Neural progenitor cell (in vitro differentiated cells): ENCODE data around the gene RGS10. TPM values are rescaled to one million over a fixed set of nuclear protein-coding genes. Genes with fewer than 3 reads are reported as not detected.

Source experiments
- DNase-seq: peaks from one replicate; pipeline ENCODE4 v3.0.0-alpha.2; 2016; ENCODE audit warnings: low spot score
- H2AFZ ChIP-seq: fragments of 200-600 bp; sonication (generic); replicated peaks from 2 replicates; pipeline ENCODE4 v1.6.1; 2016; ENCODE audit warnings: antibody characterized with exemption
- H3F3A ChIP-seq: fragments of 200-600 bp; sonication (generic); 2 replicates; pipeline ENCODE4 v1.6.1; 2016; ENCODE audit warnings: antibody characterized with exemption, low read depth
- H3K27ac ChIP-seq: fragments of 200-600 bp; sonication (generic); 2 replicates; pipeline ENCODE4 v1.5.1; 2016; ENCODE audit warnings: mild to moderate bottlenecking
- H3K27me3 ChIP-seq: fragments of 200-600 bp; sonication (generic); 2 replicates; pipeline ENCODE4 v1.6.1; 2016; ENCODE audit warnings: mild to moderate bottlenecking, moderate library complexity
- H3K36me3 ChIP-seq: fragments of 200-600 bp; sonication (generic); 2 replicates; pipeline ENCODE4 v1.5.1; 2016
- H3K4me1 ChIP-seq: fragments of 200-600 bp; sonication (generic); 2 replicates; pipeline ENCODE4 v1.6.1; 2016; ENCODE audit warnings: mixed run types
- H3K4me2 ChIP-seq: fragments of 200-600 bp; sonication (generic); 2 replicates; pipeline ENCODE4 v1.6.1; 2016
- H3K4me3 ChIP-seq: fragments of 200-600 bp; sonication (generic); 2 replicates; pipeline ENCODE4 v1.5.1; 2016
- H3K79me2 ChIP-seq: fragments of 200-600 bp; sonication (generic); 2 replicates; pipeline ENCODE4 v1.6.1; 2016; ENCODE audit warnings: low read depth
- H3K9ac ChIP-seq: fragments of 200-600 bp; sonication (generic); 2 replicates; pipeline ENCODE4 v1.6.1; 2016
- H3K9me3 ChIP-seq: fragments of 200-600 bp; sonication (generic); 2 replicates; pipeline ENCODE4 v1.5.1; 2016; ENCODE audit warnings: low read depth
- H4K20me1 ChIP-seq: fragments of 200-600 bp; sonication (generic); 2 replicates; pipeline ENCODE4 v1.6.1; 2016; ENCODE audit warnings: low read depth
- H3K27ac Mint-ChIP-seq: 3 replicates; pipeline ENCODE4 v1.8.0; 2021; ENCODE audit warnings: mixed read lengths
- H3K27me3 Mint-ChIP-seq: 2 replicates; pipeline ENCODE4 v1.8.0; 2022; ENCODE audit warnings: low read depth, mild to moderate bottlenecking, inconsistent platforms, moderate library complexity, mixed read lengths; ENCODE audit not compliant: insufficient read depth
- H3K36me3 Mint-ChIP-seq: 3 replicates; pipeline ENCODE4 v1.8.0; 2021; ENCODE audit warnings: mixed read lengths
- H3K4me1 Mint-ChIP-seq: 3 replicates; pipeline ENCODE4 v1.8.0; 2021; ENCODE audit warnings: mixed read lengths
- H3K4me3 Mint-ChIP-seq: 3 replicates; pipeline ENCODE4 v1.8.0; 2021; ENCODE audit warnings: mild to moderate bottlenecking, moderate library complexity, mixed read lengths
- H3K9me3 Mint-ChIP-seq: 3 replicates; pipeline ENCODE4 v1.8.0; 2020; ENCODE audit warnings: mixed read lengths
- CTCF ChIP-seq: fragments of 200-600 bp; sonication (generic); IDR thresholded peaks from 2 replicates; pipeline ENCODE4 v1.5.1; 2017; ENCODE audit warnings: antibody characterized with exemption, mild to moderate bottlenecking
- EZH2 ChIP-seq: fragments of 200-600 bp; sonication (generic); IDR thresholded peaks from 2 replicates; pipeline ENCODE4 v1.6.1; 2017; ENCODE audit warnings: antibody characterized with exemption, mild to moderate bottlenecking, moderate library complexity
- EZH2phosphoT487 ChIP-seq: fragments of 200-600 bp; sonication (generic); IDR thresholded peaks from 2 replicates; pipeline ENCODE4 v1.6.1; 2017; ENCODE audit warnings: antibody characterized with exemption
- total RNA-seq: library from RNA; depleted of rRNA; stranded (reverse); fragments of >200 nt; gene quantifications from 2 replicates; pipeline ENCODE4 v1.2.3, GENCODE V29; 2015; ENCODE audit warnings: low replicate concordance

The RGS10 gene
- total RNA-seq: 8.4 and 12.0 TPM in 2 replicates

GRCh38 chr10:119542357-119542987, at the start of gene RGS10:
RGS10 (minus strand) TSS chr10:119542719; CDS start chr10:119542638, 81 bp downstream.
- Mint-ChIP-seq H3K4me3 (peak within 1 kb of the TSS; percentile 92), H3K27ac (peak within 1 kb of the TSS; percentile 68), H3K9me3 (no peaks in the 10 kb centered on the region), H3K4me1 (peaks cover 23% of the 10 kb centered on the region), H3K27me3 (peaks cover 34% of the 10 kb centered on the region), H3K36me3 (peaks cover 2% of the 10 kb centered on the region)
- DNase-seq: peak; percentile 72
- peak within 1 kb of the TSS; percentile 94 for H3K4me2 ChIP-seq
- H4K20me1 ChIP-seq: peaks cover 11% of the 10 kb centered on the region
- H2AFZ ChIP-seq: peak within 1 kb of the TSS; percentile 81
- H3K4me3 ChIP-seq: peak within 1 kb of the TSS; percentile 64
- peaks cover 56% of the 10 kb centered on the region for H3K27me3 ChIP-seq
- H3K4me1 ChIP-seq: peaks cover 15% of the 10 kb centered on the region
- H3F3A ChIP-seq: peaks cover 24% of the 10 kb centered on the region
- H3K79me2 ChIP-seq: no peaks in the 10 kb centered on the region
- H3K9me3 ChIP-seq: no peaks in the 10 kb centered on the region
- H3K27ac ChIP-seq: no peak within 1 kb of the TSS
- no peaks in the 10 kb centered on the region for H3K36me3 ChIP-seq
- TF ChIP-seq EZH2phosphoT487: peak; percentile 10
- TF ChIP-seq CTCF: no peak
- peak; percentile 82 for TF ChIP-seq EZH2
- no peak within 1 kb of the TSS for H3K9ac ChIP-seq

- Mint-ChIP-seq H3K36me3 (peaks cover 12% of the 10 kb centered on the region), H3K27ac (no peak overlapping the region), H3K4me3 (no peak overlapping the region), H3K27me3 (no peaks in the 10 kb centered on the region), H3K4me1 (peaks cover 12% of the 10 kb centered on the region), H3K9me3 (no peaks in the 10 kb centered on the region)
- H3K27ac ChIP-seq: no peak overlapping the region
- no peaks in the 10 kb centered on the region for H3K9me3 ChIP-seq
- H3K4me2 ChIP-seq: no peak overlapping the region
- no peak for TF ChIP-seq EZH2phosphoT487
- no peak for TF ChIP-seq EZH2
- no peak for TF ChIP-seq CTCF
- no peak overlapping the region for H2AFZ ChIP-seq
- peaks cover 6% of the 10 kb centered on the region for H3K4me1 ChIP-seq
- H4K20me1 ChIP-seq: peaks cover 84% of the 10 kb centered on the region
- DNase-seq: no peak
- no peaks in the 10 kb centered on the region for H3K27me3 ChIP-seq
- no peak overlapping the region for H3K4me3 ChIP-seq
- peaks cover 8% of the 10 kb centered on the region for H3F3A ChIP-seq
- H3K79me2 ChIP-seq: peaks cover 100% of the 10 kb centered on the region
- H3K9ac ChIP-seq: no peak overlapping the region
- H3K36me3 ChIP-seq: peaks cover 9% of the 10 kb centered on the region
Observed at GRCh38 chr10:119588071-119588470, 45.6 kb upstream of the RGS10 start.

- Histone ChIP-seq H3K4me2 (no peak overlapping the region), H4K20me1 (peaks cover 18% of the 10 kb centered on the region), H3K4me3 (no peak overlapping the region), H3K36me3 (peaks cover 75% of the 10 kb centered on the region), H3K27ac (no peak overlapping the region), H3K79me2 (peaks cover 25% of the 10 kb centered on the region), H3K27me3 (no peaks in the 10 kb centered on the region), H3F3A (peaks cover 42% of the 10 kb centered on the region), H3K9me3 (no peaks in the 10 kb centered on the region), H2AFZ (no peak overlapping the region), H3K9ac (no peak overlapping the region), H3K4me1 (no peaks in the 10 kb centered on the region)
- Mint-ChIP-seq H3K27ac (no peak overlapping the region), H3K27me3 (no peaks in the 10 kb centered on the region), H3K9me3 (no peaks in the 10 kb centered on the region), H3K36me3 (peaks cover 27% of the 10 kb centered on the region), H3K4me3 (no peak overlapping the region), H3K4me1 (no peaks in the 10 kb centered on the region)
- DNase-seq: no peak
- no peak for TF ChIP-seq EZH2phosphoT487
- TF ChIP-seq CTCF: no peak
- no peak for TF ChIP-seq EZH2
Observed at GRCh38 chr10:119578355-119578754, 35.8 kb upstream of the RGS10 start.
